Measurements from ENCODE around the gene MAB21L2. TPM values are rescaled to one million over a fixed set of nuclear protein-coding genes. Genes with fewer than 3 reads are reported as not detected.

The MAB21L2 gene
- polyA plus RNA-seq, 1 of the 3 experiments (the other 2 are of a cell fraction): 0.92 TPM

- DNase-seq: no peak
- 98% methylated on average over 2 of the region's 2 CpGs for WGBS (ENCODE audit: low lambda C conversion rate)
Observed at GRCh38 chr4:150546286-150546685, 35.7 kb upstream of the MAB21L2 start.

More at GRCh38 chr4:150546286-150546685, 35.7 kb upstream of the MAB21L2 start:
- no peaks in the 10 kb centered on the region for H3K9me3 ChIP-seq
- no peaks in the 10 kb centered on the region for H3K4me1 ChIP-seq (ENCODE audit: control insufficient read depth in 1 of 2, insufficient read depth in 2 of 2, low read depth in 1 of 2, low read length in 1 of 2)
- no peaks in the 10 kb centered on the region for H3K9me2 ChIP-seq
- no peak overlapping the region for H3K4me3 ChIP-seq (ENCODE audit: low read depth in 2 of 2, low read length in 1 of 2)
- no peaks in the 10 kb centered on the region for H4K20me1 ChIP-seq (ENCODE audit: insufficient read depth)
- no peaks in the 10 kb centered on the region for H3K79me2 ChIP-seq (ENCODE audit: insufficient read depth)
- ChIA-PET POLR2A (no interaction called here), CTCF (interaction anchor here (0.8 to 1.1 kb wide), 3 partner anchors 21 to 284 kb away, joined by 3 read pairs; no protein-coding TSS in a partner anchor)
- no peak overlapping the region for H2AFZ ChIP-seq (ENCODE audit: low read depth)
- H3K27ac ChIP-seq (ENCODE audit: low read depth in 2 of 2, low read length in 1 of 2): no peak overlapping the region
- no peak overlapping the region for H3K4me2 ChIP-seq
- H3F3A ChIP-seq (replicated peaks; ENCODE audit: insufficient read depth): peaks cover 5% of the 10 kb centered on the region
- TF ChIP-seq USF2 (IDR thresholded peaks at IDR 0.05; ENCODE audit: borderline replicate concordance, low read depth, low read length) (no peak), NRF1 (IDR thresholded peaks at IDR 0.05; ENCODE audit: low read depth, low read length) (no peak), GATA2 (CRISPR knock-in tag; IDR thresholded peaks at IDR 0.05) (no peak), YY1 (IDR thresholded peaks at IDR 0.05; ENCODE audit: low read depth) (no peak), MEF2A (IDR thresholded peaks at IDR 0.05; ENCODE audit: borderline replicate concordance, low read depth) (no peak), REST (IDR thresholded peaks at IDR 0.05; ENCODE audit: low read depth, low read length) (no peak), EZH2phosphoT487 (IDR thresholded peaks at IDR 0.05; ENCODE audit: borderline replicate concordance, low read depth) (no peak), FOXM1 (IDR thresholded peaks at IDR 0.05; ENCODE audit: low read depth) (no peak), PBX3 (IDR thresholded peaks at IDR 0.05) (no peak), RAD21 (IDR thresholded peaks at IDR 0.05; ENCODE audit: low read length) (no peak), MXI1 (IDR thresholded peaks at IDR 0.05; ENCODE audit: low read depth, low read length) (no peak), GABPA (IDR thresholded peaks at IDR 0.05; ENCODE audit: low read depth) (no peak), USF1 (IDR thresholded peaks at IDR 0.05; ENCODE audit: borderline replicate concordance, low read depth) (no peak), FOXJ3 (CRISPR knock-in tag; IDR thresholded peaks at IDR 0.05) (no peak), POLR2AphosphoS5 (IDR thresholded peaks at IDR 0.05; ENCODE audit: low read depth, low read length) (no peak)
- H3K27me3 ChIP-seq (ENCODE audit: insufficient read depth): no peaks in the 10 kb centered on the region
- no peak overlapping the region for H3K9ac ChIP-seq
- no peaks in the 10 kb centered on the region for H3K36me3 ChIP-seq (replicated peaks in 1 of 2; ENCODE audit: control insufficient read depth in 1 of 2, insufficient read depth in 2 of 2, low read length in 1 of 2)

All from SK-N-SH (cell line).